Tibial nerve (tissue), 4 donors: ENCODE measurements around the gene BCL2L11.

Experiments used
- CTCF ChIP-seq, 5 experiments: fragments of 200-600 bp in 3 of 5; fragments of 450-650 bp in 2 of 5; sonication (generic) in 3 of 5; IDR thresholded peaks; one replicate each; pipeline ENCODE4 v1.5.1; 2016 to 2019; ENCODE audit warnings: antibody characterized with exemption in 5 of 5, mild to moderate bottlenecking in 3 of 5, moderate library complexity in 2 of 5
- EP300 ChIP-seq, 2 donors: sonication (generic); formaldehyde crosslinking; IDR thresholded peaks; one replicate each; pipeline ENCODE4 v1.6.1; 2017; ENCODE audit warnings: antibody characterized with exemption in 2 of 2, mild to moderate bottlenecking in 1 of 2
- POLR2A ChIP-seq, 2 donors: fragments of 450-650 bp; IDR thresholded peaks; one replicate each; pipeline ENCODE4 v1.6.1; 2017; ENCODE audit warnings: antibody characterized with exemption in 2 of 2, mild to moderate bottlenecking in 2 of 2, moderate library complexity in 2 of 2

DNA sequence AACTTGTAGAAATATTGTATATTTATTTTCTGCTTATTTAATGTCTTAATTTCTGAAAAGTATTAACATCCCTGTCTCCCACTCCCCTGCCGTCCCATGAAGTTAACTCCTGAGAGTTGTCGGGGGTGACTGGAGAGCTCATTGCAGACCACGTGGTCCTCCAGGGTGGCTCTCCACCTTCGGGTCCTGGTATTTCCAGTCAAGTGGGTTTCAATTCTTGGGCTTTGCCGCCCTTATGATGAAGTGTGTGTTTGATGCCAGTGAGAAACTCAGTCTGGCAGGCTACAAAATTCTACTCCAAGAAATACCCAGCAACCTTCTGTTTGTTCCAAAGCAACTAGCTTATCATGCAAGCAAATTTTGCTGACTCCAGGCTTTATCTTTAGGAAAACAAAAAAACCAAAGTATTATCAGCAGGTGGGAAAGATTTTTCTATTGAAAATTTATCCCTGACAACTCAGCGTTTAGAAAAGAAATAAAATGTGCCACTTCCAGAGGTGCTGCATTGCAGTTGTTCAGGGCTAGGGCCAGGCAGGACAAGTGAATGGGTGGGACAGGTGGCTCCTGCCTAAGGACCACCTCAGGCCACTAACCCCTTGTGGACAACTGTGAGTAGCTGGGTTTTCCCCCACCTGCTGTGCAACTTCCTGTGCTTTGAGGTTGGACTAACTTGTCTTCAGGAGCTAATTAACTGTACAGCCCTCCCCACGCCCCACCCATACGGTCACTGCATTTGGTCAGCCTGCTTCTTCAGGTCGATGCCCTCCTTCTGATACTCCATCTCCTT lies 46.6 kb downstream of the BCL2L11 start:
- TF ChIP-seq CTCF (IDR thresholded peaks at IDR 0.05) (no peak), EP300 (IDR thresholded peaks at IDR 0.05) (no peak), POLR2A (IDR thresholded peaks at IDR 0.05) (no peak)
